Ovary (tissue), 9 donors: ENCODE measurements around the gene NEO1. TPM values are rescaled to one million over a fixed set of nuclear protein-coding genes. Genes with fewer than 3 reads are reported as not detected.

Experiments
- DNase-seq, 5 donors: peaks; one replicate each; pipeline ENCODE4 v3.0.0-alpha.2; 2019 to 2020
- H3K27ac ChIP-seq, 2 donors: fragments of 200-600 bp; one replicate each; pipeline versions ENCODE4 v1.5.1 to v1.8.0; 2019 to 2022
- H3K27me3 ChIP-seq: fragments of 200-600 bp; one replicate; pipeline ENCODE4 v1.8.0; 2022
- H3K36me3 ChIP-seq: fragments of 200-600 bp; sonication (generic); one replicate; pipeline ENCODE4 v1.5.1; 2019
- H3K4me1 ChIP-seq: one replicate; pipeline ENCODE4 v1.8.1; 2013; ENCODE audit warnings: mild to moderate bottlenecking, moderate library complexity; ENCODE audit not compliant: insufficient read depth
- H3K4me3 ChIP-seq: fragments of 200-600 bp; sonication (generic); one replicate; pipeline ENCODE4 v1.5.1; 2017
- H3K9me3 ChIP-seq, 2 donors: fragments of 200-600 bp in 1 of 2; sonication (generic) in 1 of 2; one replicate each; pipeline versions ENCODE4 v1.5.1 to v1.8.1; 2013 to 2019; ENCODE audit warnings: mild to moderate bottlenecking in 1 of 2, moderate library complexity in 1 of 2
- CTCF ChIP-seq, 3 donors: fragments of 450-650 bp in 2 of 3; fragments of 200-600 bp in 1 of 3; IDR thresholded peaks; one replicate each; pipeline versions ENCODE4 v1.5.1 to v1.8.0; 2016 to 2022; ENCODE audit warnings: antibody characterized with exemption in 3 of 3, mild to moderate bottlenecking in 1 of 3
- EP300 ChIP-seq: sonication (generic); formaldehyde crosslinking; IDR thresholded peaks from one replicate; pipeline ENCODE4 v1.6.1; 2017; ENCODE audit warnings: antibody characterized with exemption
- POLR2A ChIP-seq: fragments of 450-650 bp; IDR thresholded peaks from one replicate; pipeline ENCODE4 v1.6.1; 2017; ENCODE audit warnings: antibody characterized with exemption, mild to moderate bottlenecking, moderate library complexity
- WGBS, 3 donors: extraction: QIAGEN DNeasy Blood & Tissue Kit in 1 of 3; methylation state at CpG; one replicate each; pipeline versions ENCODE4 v1.1.5 to v1.1.7; 2013 to 2017; 5-methylcytosine and 5-hydroxymethylcytosine counted together
- intact Hi-C, 4 donors: fragments of 100-400 bp; cut with DNase I; formaldehyde crosslinking; loops; one replicate each; pipeline versions ENCODE4 v1.11.0 to v1.15.1; 2022 to 2023
- polyA plus RNA-seq, 2 donors: library from polyadenylated mRNA; stranded (reverse); fragments of 200-250 nt in 1 of 2; fragments of 350-450 nt in 1 of 2; fragmentation: Illumina TruSeq in 1 of 2; extraction: RNeasy Lipid Tissue Mini Kit (QIAGEN cat#74804) in 1 of 2; gene quantifications; one replicate each; pipeline ENCODE4 v1.2.3, GENCODE V29; 2013 to 2014
- total RNA-seq, 7 donors: library from RNA; depleted of rRNA in 2 of 7; stranded (reverse); fragments of >200 nt in 2 of 7; fragmentation: NEBNext Ultra II Directional in 3 of 7; extraction: Animal tissue kit (Norgen Biotek cat#: 25700) in 3 of 7; gene quantifications; one replicate each; pipeline versions ENCODE4 v1.1.0 to v1.2.4, GENCODE V29; 2016 to 2023
- donor health status: DM: no; HTN: no; CAD: no; lungs with moderate emphysema.
- donor health status: DM: no; HTN: no; CAD: no.
- donor health status: Bipolar disorder and iron deficiency.
- donor health status: DM: yes; HTN: yes; CAD: no.
- donor health status: DM: no; HTN: no; CAD: no.
- donor health status: DM: yes; HTN: yes; CAD: no.

NEO1 gene
- total and polyA plus RNA-seq, 9 donors: 22.8 to 54.7 (median 40.7) TPM

GRCh38 chr15:73015493-73015892 is 36.8 kb upstream of the NEO1 start:
- intact Hi-C loops: no loop called here
- Histone ChIP-seq H3K27me3 (no peaks in the 10 kb centered on the region), H3K36me3 (no peaks in the 10 kb centered on the region), H3K4me1 (no peaks in the 10 kb centered on the region), H3K27ac (no peak overlapping the region), H3K4me3 (no peak overlapping the region), H3K9me3 (no peaks in the 10 kb centered on the region)
- 92 to 95% (median 94%) methylated on average over 6 of the region's 6 CpGs for WGBS, 3 donors
- no peak for DNase-seq
- TF ChIP-seq CTCF (IDR thresholded peaks at IDR 0.05) (no peak), POLR2A (no peak), EP300 (no peak)

GRCh38 chr15:73017987-73018386 is 34.3 kb upstream of the NEO1 start:
- H3K4me1 ChIP-seq: no peaks in the 10 kb centered on the region
- TF ChIP-seq EP300 (no peak), CTCF (IDR thresholded peaks at IDR 0.05) (no peak), POLR2A (no peak)
- H3K4me3 ChIP-seq: no peak overlapping the region
- no peaks in the 10 kb centered on the region for H3K27me3 ChIP-seq
- H3K27ac ChIP-seq: no peak overlapping the region
- 78 to 84% (median 81%) methylated on average over 1 of the region's 1 CpG for WGBS, 3 donors
- intact Hi-C loops: no loop called here
- no peak for DNase-seq
- H3K9me3 ChIP-seq: no peaks in the 10 kb centered on the region
- no peaks in the 10 kb centered on the region for H3K36me3 ChIP-seq

GRCh38 chr15:73019154-73019553 is 33.1 kb upstream of the NEO1 start:
- Histone ChIP-seq H3K4me1 (no peaks in the 10 kb centered on the region), H3K36me3 (no peaks in the 10 kb centered on the region), H3K27me3 (no peaks in the 10 kb centered on the region), H3K9me3 (no peaks in the 10 kb centered on the region), H3K4me3 (no peak overlapping the region), H3K27ac (no peak overlapping the region)
- intact Hi-C loops: no loop called here
- WGBS, 3 donors: 91 to 94% (median 93%) methylated on average over 3 of the region's 3 CpGs
- TF ChIP-seq CTCF (IDR thresholded peaks at IDR 0.05) (no peak), POLR2A (no peak), EP300 (no peak)
- no peak for DNase-seq

- intact Hi-C loops: loop anchor here in 1 of 4 donors (10.0 kb wide), 1 partner anchor 65 kb away; no protein-coding TSS in a partner anchor
- no peak for DNase-seq
- no peaks in the 10 kb centered on the region for H3K36me3 ChIP-seq
- TF ChIP-seq POLR2A: no peak
- no peak for TF ChIP-seq CTCF (IDR thresholded peaks at IDR 0.05)
- no peak for TF ChIP-seq EP300
- WGBS, 3 donors: 83 to 89% (median 87%) methylated on average over 2 of the region's 2 CpGs
- no peak overlapping the region for H3K27ac ChIP-seq
- H3K27me3 ChIP-seq: no peaks in the 10 kb centered on the region
- no peaks in the 10 kb centered on the region for H3K4me1 ChIP-seq
- no peak overlapping the region for H3K4me3 ChIP-seq
- H3K9me3 ChIP-seq: no peaks in the 10 kb centered on the region
Measured at GRCh38 chr15:73019601-73020146, 32.6 kb upstream of the NEO1 start.
